HuH-7 (cell line): ENCODE measurements around the gene MAP7.
A peak's percentile ranks its signal among the peaks of the same experiment; 100 is the strongest.
"Not testable (repeated sequence)": the region's sequence is repeated elsewhere in the genome, so short reads cannot be mapped to it uniquely, and the experiment has no call there.

Experiments used
- DNase-seq: peaks from one replicate; pipeline ENCODE4 v3.0.0; 2011; ENCODE audit warnings: low spot score

Gene MAP7

GRCh38 chr6:136335736-136336363, 214.4 kb downstream of the MAP7 start:
- no peak for DNase-seq

- DNase-seq = no peak
Measured at GRCh38 chr6:136334853-136335252, 215.4 kb downstream of the MAP7 start.

GRCh38 chr6:136334465-136334846, 215.8 kb downstream of the MAP7 start:
- no peak for DNase-seq

GRCh38 chr6:136333824-136334464, 216.3 kb downstream of the MAP7 start:
- DNase-seq = no peak

GRCh38 chr6:136331461-136331860, 218.8 kb downstream of the MAP7 start:
- DNase-seq = no peak

GRCh38 chr6:136330634-136331033, 219.6 kb downstream of the MAP7 start:
- no peak for DNase-seq

GRCh38 chr6:136326038-136326553, 224.1 kb downstream of the MAP7 start:
- DNase-seq = no peak

GRCh38 chr6:136324686-136325380, 225.4 kb downstream of the MAP7 start:
- DNase-seq = no peak

- DNase-seq = no peak
Measured at GRCh38 chr6:136323431-136324112, 226.7 kb downstream of the MAP7 start.

GRCh38 chr6:136319732-136320131, 230.5 kb downstream of the MAP7 start:
- no peak for DNase-seq

GRCh38 chr6:136318676-136319075, 231.5 kb downstream of the MAP7 start:
- DNase-seq = no peak

GRCh38 chr6:136317971-136318370, 232.3 kb downstream of the MAP7 start:
- DNase-seq = no peak

GRCh38 chr6:136317021-136317694, 233.1 kb downstream of the MAP7 start:
- peak; percentile 50 for DNase-seq

GRCh38 chr6:136315594-136315993, 234.6 kb downstream of the MAP7 start:
- no peak for DNase-seq

- no peak for DNase-seq
Measured at GRCh38 chr6:136312975-136313374, 237.2 kb downstream of the MAP7 start.

- no peak for DNase-seq
Measured at GRCh38 chr6:136309729-136310311, 240.4 kb downstream of the MAP7 start.

- DNase-seq = no peak
Measured at GRCh38 chr6:136309171-136309570, 241.1 kb downstream of the MAP7 start.

GRCh38 chr6:136308469-136308868, 241.8 kb downstream of the MAP7 start:
- not testable (repeated sequence) for DNase-seq

GRCh38 chr6:136307351-136307750, 242.9 kb downstream of the MAP7 start:
- DNase-seq = no peak

- DNase-seq = no peak
Measured at GRCh38 chr6:136306466-136306865, 243.8 kb downstream of the MAP7 start.

GRCh38 chr6:136304410-136304809, 245.8 kb downstream of the MAP7 start:
- DNase-seq = no peak

GRCh38 chr6:136303516-136303915, 246.7 kb downstream of the MAP7 start:
- DNase-seq = no peak
